H1 (cell line): ENCODE measurements around the gene PRKCH. TPM values are rescaled to one million over a fixed set of nuclear protein-coding genes. Genes with fewer than 3 reads are reported as not detected.

Source experiments
- CBX8 ChIP-seq: fragments of 300-800, 300-1000 bp; sonication (generic); IDR thresholded peaks from 2 replicates; pipeline ENCODE4 v1.7.1; 2016; ENCODE audit warnings: low read depth, low read length, borderline replicate concordance
- CHD1 ChIP-seq: IDR thresholded peaks from 2 replicates; pipeline ENCODE4 v1.6.1; 2012; ENCODE audit warnings: low read depth, low read length, improper control_type of control experiment
- GABPA ChIP-seq: IDR thresholded peaks from 2 replicates; pipeline ENCODE4 v1.6.1; 2011; ENCODE audit warnings: mild to moderate bottlenecking, low read length, moderate library complexity, borderline replicate concordance; ENCODE audit not compliant: insufficient read depth
- JUN ChIP-seq: IDR thresholded peaks from 2 replicates; pipeline ENCODE4 v1.6.1; 2011; ENCODE audit warnings: low read depth, mild to moderate bottlenecking, improper control_type of control experiment, low read length
- MAFK ChIP-seq: IDR thresholded peaks from 2 replicates; pipeline ENCODE4 v1.6.1; 2012; ENCODE audit warnings: low read depth, mild to moderate bottlenecking, improper control_type of control experiment, low read length
- POLR2AphosphoS5 ChIP-seq: IDR thresholded peaks from 2 replicates; pipeline ENCODE4 v1.6.1; 2011; ENCODE audit warnings: low read depth, low read length
- RXRA ChIP-seq: IDR thresholded peaks from 2 replicates; pipeline ENCODE4 v1.6.1; 2011; ENCODE audit warnings: low read depth, mild to moderate bottlenecking, low read length, moderate library complexity; ENCODE audit not compliant: insufficient read depth
- SIX5 ChIP-seq: IDR thresholded peaks from 2 replicates; pipeline ENCODE4 v1.6.1; 2011; ENCODE audit warnings: mild to moderate bottlenecking, low read depth, low read length
- SP4 ChIP-seq: IDR thresholded peaks from 2 replicates; pipeline ENCODE4 v1.6.1; 2012; ENCODE audit warnings: low read length, inconsistent platforms
- SRF ChIP-seq: IDR thresholded peaks from 2 replicates; pipeline ENCODE4 v1.6.1; 2011; ENCODE audit warnings: mild to moderate bottlenecking, low read depth, low read length, moderate library complexity
- TEAD4 ChIP-seq: IDR thresholded peaks from 2 replicates; pipeline ENCODE4 v1.6.1; 2012; ENCODE audit warnings: low read depth, low read length, inconsistent platforms, mixed read lengths
- polyA plus RNA-seq, 7 experiments: library from polyadenylated mRNA; depleted of rRNA in 3 of 7; stranded (reverse) in 5 of 7; unstranded in 2 of 7; fragments of >200 nt in 5 of 7; fragments of 200-250 nt in 2 of 7; gene quantifications; 1 replicate in 5 of 7; 2 replicates in 1 of 7; 4 replicates in 1 of 7; pipeline versions ENCODE4 v1.2.1 to v1.2.3, GENCODE V29; 2011 to 2013; ENCODE audit warnings: missing spikeins in 2 of 7, mixed read lengths in 2 of 7
- total RNA-seq: library from RNA; stranded (reverse); fragmentation: NEBNext Ultra II Directional; extraction: Animal tissue kit (Norgen Biotek cat#: 25700); gene quantifications from 2 replicates; pipeline ENCODE4 v1.2.1, GENCODE V29; 2021
- TF ChIP-seq, protein P1 (sequence below), 3 experiments: IDR thresholded peaks; 1 replicate in 2 of 3; 2 replicates in 1 of 3; pipeline versions ENCODE4 v1.5.1 to v1.6.1; 2011; ENCODE audit warnings: low read length in 3 of 3, mild to moderate bottlenecking in 3 of 3, inconsistent platforms in 2 of 3, low read depth in 1 of 3, moderate library complexity in 1 of 3; ENCODE audit not compliant: insufficient read depth in 1 of 3; ENCODE audit errors: control extremely low read depth in 1 of 3
- TF ChIP-seq, protein P2 (sequence below): IDR thresholded peaks from 2 replicates; pipeline ENCODE4 v1.6.1; 2011; ENCODE audit warnings: low read length, improper control_type of control experiment

PRKCH gene
- total and polyA plus RNA-seq, 2 of the 8 experiments (the other 6 are each of a cell fraction or from before 2014, with no cell fraction given), result 6.4 to 7.0 TPM

DNA sequence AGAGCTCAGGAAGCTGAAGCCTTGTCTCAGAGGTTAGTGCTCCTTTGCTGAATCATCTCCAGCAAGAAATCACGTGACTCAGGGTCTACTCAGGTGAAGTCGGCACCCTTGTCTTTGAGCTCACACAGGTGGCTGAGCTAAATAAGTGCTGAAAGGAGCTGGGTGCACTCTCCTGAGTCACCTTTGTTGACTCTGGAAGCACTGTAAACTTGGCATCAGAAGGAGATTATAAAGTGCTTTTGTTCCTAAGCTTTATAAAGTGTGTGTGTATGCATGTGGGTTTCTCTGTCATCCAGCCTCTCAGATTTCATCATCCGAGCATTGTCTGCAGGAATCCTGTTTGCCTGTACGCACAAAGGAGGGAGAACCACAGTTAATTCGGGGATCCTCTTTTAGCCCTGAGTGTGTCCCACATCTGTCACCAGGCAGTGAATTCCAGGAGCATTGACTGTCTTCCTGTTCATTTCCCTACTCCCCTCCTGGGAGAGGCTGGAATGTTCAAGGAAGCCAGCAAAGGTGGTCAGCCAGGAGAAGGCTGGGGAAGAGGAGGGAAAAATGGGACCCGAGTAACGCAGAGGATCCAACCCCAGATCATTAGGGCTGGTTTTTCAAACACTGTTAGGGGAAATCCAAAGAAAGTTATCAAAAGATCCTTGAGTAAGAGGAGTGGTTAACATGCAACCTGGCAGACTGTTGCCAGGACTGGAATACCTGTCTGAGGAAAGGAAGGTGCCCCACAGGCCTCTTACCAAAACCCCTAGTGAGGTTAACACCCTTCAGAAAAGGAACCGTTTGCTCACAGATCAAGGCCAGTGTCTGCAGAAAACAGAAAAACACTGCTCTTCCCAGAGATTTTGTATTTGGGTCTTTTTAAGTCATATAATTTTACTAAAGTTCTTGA, 216.4 kb downstream of the PRKCH start (continued):
- no peak for TF ChIP-seq RXRA
- no peak for TF ChIP-seq CBX8
- no peak for TF ChIP-seq SIX5
- no peak for TF ChIP-seq CHD1
- TF ChIP-seq JUN, result no peak
- 0 out of 2 replicates have a peak, but pooled peaks have one; percentile 56 for TF ChIP-seq SP4
- no peak for TF ChIP-seq SRF
- TF ChIP-seq GABPA, result no peak
- TF ChIP-seq, protein P1, sequence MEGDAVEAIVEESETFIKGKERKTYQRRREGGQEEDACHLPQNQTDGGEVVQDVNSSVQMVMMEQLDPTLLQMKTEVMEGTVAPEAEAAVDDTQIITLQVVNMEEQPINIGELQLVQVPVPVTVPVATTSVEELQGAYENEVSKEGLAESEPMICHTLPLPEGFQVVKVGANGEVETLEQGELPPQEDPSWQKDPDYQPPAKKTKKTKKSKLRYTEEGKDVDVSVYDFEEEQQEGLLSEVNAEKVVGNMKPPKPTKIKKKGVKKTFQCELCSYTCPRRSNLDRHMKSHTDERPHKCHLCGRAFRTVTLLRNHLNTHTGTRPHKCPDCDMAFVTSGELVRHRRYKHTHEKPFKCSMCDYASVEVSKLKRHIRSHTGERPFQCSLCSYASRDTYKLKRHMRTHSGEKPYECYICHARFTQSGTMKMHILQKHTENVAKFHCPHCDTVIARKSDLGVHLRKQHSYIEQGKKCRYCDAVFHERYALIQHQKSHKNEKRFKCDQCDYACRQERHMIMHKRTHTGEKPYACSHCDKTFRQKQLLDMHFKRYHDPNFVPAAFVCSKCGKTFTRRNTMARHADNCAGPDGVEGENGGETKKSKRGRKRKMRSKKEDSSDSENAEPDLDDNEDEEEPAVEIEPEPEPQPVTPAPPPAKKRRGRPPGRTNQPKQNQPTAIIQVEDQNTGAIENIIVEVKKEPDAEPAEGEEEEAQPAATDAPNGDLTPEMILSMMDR (IDR thresholded peaks at IDR 0.05; ENCODE audit: control extremely low read depth in 1 of 3, insufficient read depth in 1 of 3, low read depth in 1 of 3, low read length in 3 of 3), result no peak
- TF ChIP-seq, protein P2, sequence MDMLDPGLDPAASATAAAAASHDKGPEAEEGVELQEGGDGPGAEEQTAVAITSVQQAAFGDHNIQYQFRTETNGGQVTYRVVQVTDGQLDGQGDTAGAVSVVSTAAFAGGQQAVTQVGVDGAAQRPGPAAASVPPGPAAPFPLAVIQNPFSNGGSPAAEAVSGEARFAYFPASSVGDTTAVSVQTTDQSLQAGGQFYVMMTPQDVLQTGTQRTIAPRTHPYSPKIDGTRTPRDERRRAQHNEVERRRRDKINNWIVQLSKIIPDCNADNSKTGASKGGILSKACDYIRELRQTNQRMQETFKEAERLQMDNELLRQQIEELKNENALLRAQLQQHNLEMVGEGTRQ, result peak; percentile 78
- TF ChIP-seq TEAD4, result peak; percentile 68
- peak; percentile 92 for TF ChIP-seq MAFK
- no peak for TF ChIP-seq POLR2AphosphoS5
